SKM-1 treated with dmso at 0.1 percent for 144 hours (cell line): ENCODE results near the gene CCT6A.
"Not testable (repeated sequence)": the region's sequence is repeated elsewhere in the genome, so short reads cannot be mapped to it uniquely, and the experiment has no call there.

Source experiments
- DNase-seq: peaks from one replicate; lab custom pipeline; 2025; ENCODE audit not compliant: unreplicated experiment; lab: John Stamatoyannopoulos, UW

CCT6A gene

GRCh38 chr7:56051053-56051338, 569 bp upstream of the CCT6A start:
- DNase-seq, result no peak

- no peak for DNase-seq
Observed at GRCh38 chr7:56053379-56053778, 1.8 kb downstream of the CCT6A start.

DNA sequence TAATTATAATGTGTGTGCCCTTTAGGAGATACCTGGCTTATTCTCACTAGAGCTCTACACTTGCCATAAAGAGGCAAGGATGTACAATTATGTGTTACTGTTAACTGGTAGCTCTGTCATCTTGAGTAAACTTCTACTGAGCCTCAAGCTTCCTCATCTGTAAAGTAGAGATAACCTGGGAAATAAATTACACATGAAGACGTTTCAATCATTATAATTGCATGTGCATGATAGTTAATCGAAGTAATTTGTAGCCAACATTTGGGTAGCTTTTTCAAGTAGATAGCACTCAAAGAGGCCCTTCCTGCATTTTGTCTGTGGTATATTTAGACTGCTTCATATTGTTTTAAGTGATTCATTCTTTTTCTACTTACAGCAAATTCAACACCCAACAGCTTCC, 2.4 kb downstream of the CCT6A start:
- no peak for DNase-seq

DNA sequence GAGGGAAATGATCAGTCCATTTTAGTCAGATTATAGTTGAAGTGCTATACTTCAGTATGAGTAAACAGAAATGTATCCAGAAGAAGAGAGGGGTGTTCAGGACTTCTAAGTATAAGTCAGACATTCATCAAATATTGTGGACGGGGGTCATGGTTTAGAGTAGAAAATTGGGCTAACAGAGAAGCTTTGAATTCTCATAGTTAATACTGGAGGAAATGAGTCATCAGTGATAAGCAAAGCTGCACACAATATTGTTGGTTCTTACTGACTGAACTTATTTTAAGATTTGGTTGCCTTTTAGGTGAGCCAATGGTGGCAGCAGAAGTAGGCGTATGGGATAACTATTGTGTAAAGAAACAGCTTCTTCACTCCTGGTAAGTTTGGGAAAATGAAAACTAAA, 10.8 kb downstream of the CCT6A start:
- no peak for DNase-seq

DNA sequence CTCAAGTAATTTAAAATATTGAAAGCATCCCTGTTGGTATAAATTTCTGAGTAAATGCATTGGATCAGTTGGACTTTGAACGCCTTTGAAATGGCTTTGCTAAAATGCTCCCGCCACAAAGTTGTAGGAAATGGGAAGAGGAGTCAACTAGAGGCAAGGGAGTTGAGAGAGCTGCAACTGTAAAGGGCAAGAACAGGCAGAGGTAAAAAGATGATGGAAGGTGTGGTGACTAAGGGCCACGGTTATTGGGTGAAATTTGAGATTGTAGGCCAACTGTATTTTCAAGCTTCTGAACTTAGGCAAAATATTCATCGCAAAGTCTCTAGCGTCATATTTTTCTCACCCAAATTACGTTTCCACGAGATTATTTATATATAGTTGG, 11.9 kb downstream of the CCT6A start:
- DNase-seq, result no peak

GRCh38 chr7:56063882-56064625, 12.5 kb downstream of the CCT6A start, which contains the start of gene SUMF2:
Gene SUMF2, plus strand, starts transcription at chr7:56064286. Its CDS starts 26 bp downstream, at chr7:56064312.
- peak; percentile 84 for DNase-seq

DNA sequence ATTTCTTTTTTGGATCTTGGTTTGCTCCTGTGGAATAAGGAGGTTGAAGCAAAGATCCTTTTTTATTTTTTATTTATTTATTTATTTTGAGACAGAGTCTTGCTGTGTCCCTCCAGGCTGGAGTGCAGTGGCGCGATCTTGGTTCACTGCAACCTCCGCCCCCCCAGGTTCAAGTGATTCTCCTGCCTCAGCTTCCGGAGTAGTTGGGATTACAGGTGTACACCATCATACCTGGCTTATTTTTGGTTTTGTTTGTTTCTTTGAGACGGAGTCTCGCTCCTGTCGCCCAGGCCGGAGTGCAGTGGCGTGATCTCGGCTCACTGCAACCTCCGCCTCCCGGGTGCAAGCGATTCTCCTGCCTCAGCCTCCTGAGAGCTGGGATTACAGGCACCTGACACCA, 14.8 kb downstream of the CCT6A start:
- DNase-seq, result not testable (repeated sequence)

DNA sequence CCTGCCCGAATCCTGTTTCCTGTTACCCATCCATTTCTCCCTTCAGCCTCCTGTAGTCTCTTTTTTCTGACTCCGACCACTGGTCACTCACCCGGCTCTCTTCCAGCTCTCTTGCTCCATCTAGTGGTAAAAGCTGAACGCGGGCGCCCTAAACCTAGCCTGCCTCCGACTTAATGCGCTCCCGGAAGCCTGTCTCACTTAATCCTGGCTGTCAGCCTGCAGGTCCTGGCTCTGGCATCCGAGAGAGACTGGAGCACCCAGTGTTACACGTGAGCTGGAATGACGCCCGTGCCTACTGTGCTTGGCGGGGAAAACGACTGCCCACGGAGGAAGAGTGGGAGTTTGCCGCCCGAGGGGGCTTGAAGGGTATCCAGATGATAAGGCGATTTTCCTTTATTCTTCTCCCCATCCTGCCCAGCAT, 22.8 kb downstream of the CCT6A start:
- DNase-seq, result peak; percentile 68

GRCh38 chr7:56077681-56078080, 26.1 kb downstream of the CCT6A start:
- no peak for DNase-seq

DNA sequence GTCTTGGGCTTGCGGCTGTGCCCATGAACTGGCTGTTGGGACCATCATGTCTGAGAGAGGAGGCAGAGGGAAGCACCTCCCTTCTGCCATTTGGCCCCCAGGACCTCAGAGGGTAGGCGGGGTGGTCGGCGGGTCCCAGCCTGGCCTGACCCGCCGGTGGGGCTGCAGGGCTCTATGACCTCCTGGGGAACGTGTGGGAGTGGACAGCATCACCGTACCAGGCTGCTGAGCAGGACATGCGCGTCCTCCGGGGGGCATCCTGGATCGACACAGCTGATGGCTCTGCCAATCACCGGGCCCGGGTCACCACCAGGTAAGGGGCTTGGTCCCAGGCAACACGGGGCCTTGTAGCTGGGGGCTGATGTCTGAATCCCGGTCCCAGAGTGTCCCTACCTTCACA, 26.6 kb downstream of the CCT6A start:
- DNase-seq, result no peak

GRCh38 chr7:56079450-56080185, 28.1 kb downstream of the CCT6A start:
- no peak for DNase-seq

- DNase-seq, result not testable (repeated sequence)
Observed at GRCh38 chr7:56080726-56081435, 29.3 kb downstream of the CCT6A start.

DNA sequence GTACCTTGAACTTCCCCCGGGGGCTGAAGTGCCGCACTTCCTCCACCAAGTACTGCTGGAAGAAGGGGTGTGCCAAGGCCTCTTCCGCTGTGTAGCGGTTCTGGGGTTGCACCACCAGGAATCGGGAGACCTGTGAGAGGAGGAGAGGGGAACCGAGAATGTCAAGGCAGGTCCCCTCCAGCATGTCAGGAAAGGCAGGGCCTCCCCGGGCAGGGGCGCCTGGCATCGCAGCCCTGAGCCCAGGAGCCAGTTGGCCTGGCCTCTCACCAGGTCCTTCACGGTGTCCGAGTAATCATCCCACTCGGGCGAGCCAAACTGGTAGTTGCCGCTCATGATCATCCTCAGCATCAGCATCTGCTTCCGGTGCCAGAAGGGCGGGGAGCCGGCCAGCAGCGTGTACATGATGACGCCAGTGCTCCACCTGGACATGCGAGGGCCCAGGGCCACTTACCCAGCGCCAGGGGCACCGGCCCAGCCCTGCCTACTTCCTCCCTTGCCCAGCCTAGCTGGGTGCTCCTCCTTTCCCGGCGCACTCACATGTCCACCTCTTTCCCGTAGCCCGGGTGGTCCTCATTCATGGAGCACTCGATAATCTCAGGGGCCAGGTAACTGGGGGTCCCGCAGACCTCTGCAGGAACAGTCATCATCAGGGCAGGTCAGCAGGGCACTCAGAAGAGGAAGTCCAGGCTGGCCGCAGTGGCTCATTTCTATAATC, 30.2 kb downstream of the CCT6A start:
- DNase-seq, result no peak

- no peak for DNase-seq
Observed at GRCh38 chr7:56083150-56083785, 31.7 kb downstream of the CCT6A start.

DNA sequence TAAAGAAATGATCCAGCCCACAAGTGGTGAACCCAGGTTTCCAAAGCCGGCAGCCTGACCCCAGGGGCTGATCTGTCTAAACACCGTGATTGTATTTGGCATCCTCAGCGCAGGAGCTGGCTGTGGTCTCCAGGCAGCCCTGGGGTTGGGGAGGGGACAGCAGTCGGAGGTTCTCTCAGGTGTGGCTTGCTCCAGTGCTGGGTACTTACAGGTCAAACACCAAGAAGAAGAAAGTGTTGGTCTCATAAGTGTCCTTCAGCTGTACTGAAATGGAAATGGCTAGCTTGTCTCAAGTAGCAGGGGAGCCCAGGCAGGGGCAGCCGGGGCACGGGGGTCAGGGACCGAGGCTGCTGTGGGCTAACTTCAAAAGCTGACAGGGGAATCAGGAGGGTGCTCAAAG, 35.2 kb downstream of the CCT6A start:
- DNase-seq, result no peak

- DNase-seq, result no peak
Observed at GRCh38 chr7:56087445-56087844, 35.9 kb downstream of the CCT6A start.

- no peak for DNase-seq
Observed at GRCh38 chr7:56091591-56091990, 40.0 kb downstream of the CCT6A start.

DNA sequence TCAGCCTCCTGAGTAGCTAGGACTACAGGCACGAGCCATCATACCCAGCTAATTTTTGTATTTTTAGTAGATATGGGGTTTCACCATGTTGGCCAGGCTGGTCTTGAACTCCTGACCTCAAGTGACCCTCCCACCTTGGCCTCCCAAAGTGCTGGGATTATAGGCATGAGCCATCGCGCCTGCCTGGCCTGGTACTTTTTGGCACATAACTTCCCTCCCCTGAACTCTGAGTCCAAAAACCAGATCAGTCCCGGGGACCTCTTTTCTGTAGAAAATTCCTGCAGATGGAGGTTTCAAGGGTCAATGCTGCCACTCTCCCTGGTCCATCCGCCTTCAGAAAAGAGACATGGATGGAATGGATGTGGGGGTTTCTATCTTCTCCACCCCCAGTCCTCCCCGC, 40.8 kb downstream of the CCT6A start:
- DNase-seq, result not testable (repeated sequence)

- DNase-seq, result no peak
Observed at GRCh38 chr7:56092789-56093531, 41.4 kb downstream of the CCT6A start, which contains the start of gene PHKG1. Gene PHKG1, minus strand, starts transcription at chr7:56092952. Its CDS starts 4,011 bp downstream, at chr7:56088941.

GRCh38 chr7:56097700-56098099, 46.1 kb downstream of the CCT6A start:
- DNase-seq, result no peak
